Fibroblast of the aortic adventitia (primary cell): ENCODE measurements around the gene ZDHHC18. TPM values are rescaled to one million over a fixed set of nuclear protein-coding genes. Genes with fewer than 3 reads are reported as not detected.
A peak's percentile ranks its signal among the peaks of the same experiment; 100 is the strongest.
"Not testable (repeated sequence)": the region's sequence is repeated elsewhere in the genome, so short reads cannot be mapped to it uniquely, and the experiment has no call there.

Experiments used
- DNase-seq: peaks from one replicate; pipeline ENCODE4 v3.0.0-alpha.2; 2010; ENCODE audit warnings: low read depth
- H3K4me3 ChIP-seq: 2 replicates; pipeline ENCODE4 v1.5.1; 2011; ENCODE audit warnings: low read depth, mild to moderate bottlenecking, control low read depth, low read length, moderate library complexity
- total RNA-seq: library from RNA; depleted of rRNA; stranded (reverse); fragments of >200 nt; gene quantifications from 2 replicates; pipeline ENCODE4 v1.2.3, GENCODE V29; 2012; ENCODE audit warnings: low replicate concordance
- TF ChIP-seq, protein P1 (sequence below): IDR thresholded peaks from 2 replicates; pipeline ENCODE4 v1.5.1; 2011; ENCODE audit warnings: mild to moderate bottlenecking, low read length, control low read depth, inconsistent platforms; ENCODE audit not compliant: insufficient read depth

Gene ZDHHC18
- total RNA-seq, 1 donor, result 10.4 TPM

DNA sequence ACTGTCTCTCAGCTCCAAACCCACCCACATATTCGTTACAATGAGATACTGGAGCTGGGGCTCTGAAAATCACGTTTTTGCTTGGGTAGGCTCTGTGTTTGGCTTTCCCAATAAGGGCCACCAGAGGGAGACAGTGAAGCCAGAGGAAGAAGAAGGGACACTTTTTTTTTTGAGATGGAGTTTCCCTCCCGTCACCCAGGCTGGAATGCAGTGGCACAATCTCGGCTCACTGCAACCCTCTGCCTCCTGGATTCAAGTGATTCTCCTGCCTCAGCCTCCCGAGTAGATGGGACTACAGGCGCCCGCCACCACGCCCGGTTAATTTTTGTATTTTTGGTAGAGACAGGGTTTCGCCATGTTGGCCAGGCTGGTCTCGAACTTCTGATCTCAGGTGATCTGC, 16.4 kb upstream of the ZDHHC18 start:
- not testable (repeated sequence) for H3K4me3 ChIP-seq
- peak; percentile 65 for DNase-seq
- TF ChIP-seq, protein P1, sequence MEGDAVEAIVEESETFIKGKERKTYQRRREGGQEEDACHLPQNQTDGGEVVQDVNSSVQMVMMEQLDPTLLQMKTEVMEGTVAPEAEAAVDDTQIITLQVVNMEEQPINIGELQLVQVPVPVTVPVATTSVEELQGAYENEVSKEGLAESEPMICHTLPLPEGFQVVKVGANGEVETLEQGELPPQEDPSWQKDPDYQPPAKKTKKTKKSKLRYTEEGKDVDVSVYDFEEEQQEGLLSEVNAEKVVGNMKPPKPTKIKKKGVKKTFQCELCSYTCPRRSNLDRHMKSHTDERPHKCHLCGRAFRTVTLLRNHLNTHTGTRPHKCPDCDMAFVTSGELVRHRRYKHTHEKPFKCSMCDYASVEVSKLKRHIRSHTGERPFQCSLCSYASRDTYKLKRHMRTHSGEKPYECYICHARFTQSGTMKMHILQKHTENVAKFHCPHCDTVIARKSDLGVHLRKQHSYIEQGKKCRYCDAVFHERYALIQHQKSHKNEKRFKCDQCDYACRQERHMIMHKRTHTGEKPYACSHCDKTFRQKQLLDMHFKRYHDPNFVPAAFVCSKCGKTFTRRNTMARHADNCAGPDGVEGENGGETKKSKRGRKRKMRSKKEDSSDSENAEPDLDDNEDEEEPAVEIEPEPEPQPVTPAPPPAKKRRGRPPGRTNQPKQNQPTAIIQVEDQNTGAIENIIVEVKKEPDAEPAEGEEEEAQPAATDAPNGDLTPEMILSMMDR, result peak; percentile 90

DNA sequence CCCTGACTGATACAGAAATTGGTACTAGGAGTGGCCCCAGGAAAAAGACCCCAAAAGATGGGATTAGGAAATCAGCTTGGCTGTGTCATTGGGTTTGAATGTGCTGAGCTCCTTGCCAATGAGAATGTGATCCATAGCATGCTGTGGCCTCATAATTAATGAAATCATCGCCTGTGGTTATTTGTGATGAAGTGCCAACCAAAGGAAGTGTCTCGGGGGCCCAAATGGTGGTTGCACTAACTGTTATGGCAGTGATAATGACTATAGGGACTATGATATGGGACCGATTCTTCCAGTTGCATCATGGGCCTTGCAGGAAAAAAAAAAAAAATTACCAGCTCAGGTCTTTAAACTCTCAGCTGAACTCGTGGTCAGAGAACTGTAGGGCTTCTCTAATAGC, 15.4 kb upstream of the ZDHHC18 start:
- TF ChIP-seq, protein P1, result no peak
- no peak for DNase-seq
- no peak overlapping the region for H3K4me3 ChIP-seq

DNA sequence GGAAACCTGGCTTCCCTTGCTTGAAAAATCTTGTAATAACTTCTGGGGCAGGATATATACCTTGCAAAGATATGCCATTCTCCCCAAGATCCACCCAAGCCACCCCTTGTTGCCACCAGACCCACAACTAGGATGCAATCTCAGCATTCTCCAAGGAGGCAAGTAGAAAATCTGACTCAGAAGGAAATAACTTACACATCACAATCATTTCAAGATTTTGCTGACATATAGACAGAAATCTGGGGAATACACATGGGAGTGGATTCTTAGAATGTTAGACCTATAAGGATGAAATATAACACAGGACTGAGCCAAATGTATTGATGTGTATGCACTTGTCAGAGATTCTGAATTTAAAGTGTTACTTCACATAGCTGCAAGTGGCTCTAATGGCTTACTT, 14.8 kb upstream of the ZDHHC18 start:
- DNase-seq, result no peak
- TF ChIP-seq, protein P1, result no peak
- H3K4me3 ChIP-seq, result no peak overlapping the region

DNA sequence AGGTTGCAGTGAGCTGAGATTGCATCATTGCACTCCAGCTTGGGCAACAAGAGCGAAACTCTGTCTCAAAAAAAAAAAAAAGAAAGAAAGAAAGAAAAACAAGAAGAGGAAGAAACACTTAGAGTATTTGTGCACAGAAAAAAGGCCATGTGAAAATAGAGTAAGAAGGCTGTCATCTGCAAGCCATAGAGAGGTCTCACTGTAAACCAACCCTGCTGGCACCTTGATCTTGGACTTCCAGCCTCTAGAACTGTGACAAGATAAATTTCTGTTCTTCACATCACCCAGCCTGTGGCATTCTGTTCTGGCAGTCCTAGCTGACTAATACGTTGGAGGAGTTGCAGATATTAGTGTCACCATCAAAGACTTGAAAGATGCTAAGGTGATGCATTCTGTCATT, 12.1 kb upstream of the ZDHHC18 start:
- TF ChIP-seq, protein P1, result no peak
- H3K4me3 ChIP-seq, result no peak overlapping the region
- DNase-seq, result no peak

DNA sequence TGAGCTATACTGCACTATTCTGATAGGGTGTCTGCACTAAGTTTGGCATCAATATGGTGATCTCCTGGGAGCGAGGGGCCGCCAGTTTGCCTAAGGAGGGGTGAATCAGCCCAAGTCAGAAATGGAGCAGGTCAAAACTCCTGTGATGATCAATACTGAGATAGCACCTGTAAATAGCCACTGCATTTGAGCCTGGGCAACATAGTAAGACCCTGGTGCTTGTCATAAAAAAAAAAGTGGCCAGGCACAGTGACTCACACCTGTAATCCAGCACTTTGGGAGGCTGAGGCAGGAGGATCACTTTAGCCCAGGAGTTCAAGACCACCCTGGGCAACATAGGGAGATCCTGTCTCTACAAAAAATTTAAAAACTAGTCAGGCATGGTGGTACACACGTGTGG, 11.6 kb upstream of the ZDHHC18 start:
- TF ChIP-seq, protein P1, result no peak
- H3K4me3 ChIP-seq, result no peak overlapping the region
- no peak for DNase-seq

DNA sequence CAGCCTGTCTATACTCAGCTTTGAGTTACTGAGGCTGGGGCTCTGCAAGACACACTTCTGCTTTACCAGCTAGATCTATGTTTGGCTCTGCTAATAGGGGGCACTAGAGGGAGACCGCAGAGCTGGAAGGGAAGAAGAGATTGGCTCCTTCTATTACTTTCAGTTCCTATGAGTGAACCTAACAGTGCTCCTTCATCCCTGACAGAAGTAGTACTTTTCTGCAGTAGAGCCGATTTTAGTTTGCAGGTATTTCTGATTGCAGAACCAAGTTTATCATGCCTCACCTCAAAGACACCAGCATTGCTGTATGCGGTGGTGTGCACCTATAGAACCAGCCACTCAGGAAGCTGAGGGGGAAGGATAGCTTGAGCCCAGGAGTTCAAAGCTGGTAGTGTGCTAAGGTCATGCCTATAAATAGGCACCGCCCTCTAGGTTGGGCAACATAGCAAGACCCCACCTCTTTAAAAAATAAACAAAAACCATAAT, 5.7 kb upstream of the ZDHHC18 start:
- no peak for DNase-seq
- no peak overlapping the region for H3K4me3 ChIP-seq
- TF ChIP-seq, protein P1, result peak; percentile 18

DNA sequence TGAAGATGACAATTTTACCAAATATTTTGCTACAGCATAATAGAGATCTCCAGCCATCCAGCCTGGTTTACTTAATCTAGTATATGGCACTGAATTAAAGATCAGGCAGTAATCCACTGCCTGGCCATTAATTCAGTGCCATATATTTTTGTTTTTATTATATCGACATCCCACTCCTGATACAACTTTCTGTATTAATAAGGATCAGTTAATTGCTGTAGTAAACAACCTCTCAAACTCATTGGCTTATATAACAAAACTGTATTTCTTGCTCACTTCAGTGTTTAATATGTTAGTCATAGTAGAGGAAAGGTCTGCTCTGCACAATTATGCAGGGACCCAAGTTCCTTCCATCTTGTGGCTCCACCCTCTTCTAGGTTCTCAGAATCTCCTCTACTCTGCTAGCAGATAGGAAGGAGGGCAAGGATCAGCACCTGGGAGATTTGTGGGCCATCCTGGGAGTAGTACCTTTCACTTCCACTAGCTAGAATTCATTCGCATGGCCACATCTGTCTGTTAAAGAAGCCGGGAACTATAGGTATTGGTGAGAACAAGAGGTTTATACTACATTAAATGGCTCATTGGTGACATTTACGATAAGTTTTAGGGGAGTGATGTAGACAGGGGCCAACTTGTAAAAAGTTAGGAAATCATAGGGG, 3.6 kb upstream of the ZDHHC18 start:
- no peak for DNase-seq

More for the DNA sequence above, 3.6 kb upstream of the ZDHHC18 start:
- H3K4me3 ChIP-seq, result no peak overlapping the region
- TF ChIP-seq, protein P1, result no peak
